Vagina (tissue), 2 donors: ENCODE measurements around the gene TANK. TPM values are rescaled to one million over a fixed set of nuclear protein-coding genes. Genes with fewer than 3 reads are reported as not detected.
"Not testable (repeated sequence)": the region's sequence is repeated elsewhere in the genome, so short reads cannot be mapped to it uniquely, and the experiment has no call there.

ENCODE experiments used
- DNase-seq, 2 donors: peaks; one replicate each; pipeline ENCODE4 v3.0.0-alpha.2; 2017; ENCODE audit errors: extremely low spot score in 2 of 2
- H3K27ac ChIP-seq: fragments of 200-600 bp; sonication (generic); one replicate; pipeline ENCODE4 v1.5.1; 2019
- H3K27me3 ChIP-seq: fragments of 200-600 bp; sonication (generic); one replicate; pipeline ENCODE4 v1.5.1; 2019
- H3K36me3 ChIP-seq, 2 donors: fragments of 200-600 bp; sonication (generic); one replicate each; pipeline ENCODE4 v1.5.1; 2017 to 2019
- H3K4me1 ChIP-seq: fragments of 200-600 bp; sonication (generic); one replicate; pipeline ENCODE4 v1.5.1; 2019
- H3K4me3 ChIP-seq, 2 donors: fragments of 200-600 bp; sonication (generic); 1 replicate in 1 of 2; 2 replicates in 1 of 2; pipeline ENCODE4 v1.5.1; 2016 to 2019
- H3K9me3 ChIP-seq: fragments of 200-600 bp; sonication (generic); one replicate; pipeline ENCODE4 v1.5.1; 2019
- POLR2A ChIP-seq, 2 donors: fragments of 450-650 bp; IDR thresholded peaks; one replicate each; pipeline ENCODE4 v1.6.1; 2017; ENCODE audit warnings: antibody characterized with exemption in 2 of 2, mild to moderate bottlenecking in 2 of 2, moderate library complexity in 2 of 2
- POLR2AphosphoS5 ChIP-seq, 2 donors: sonication (generic); formaldehyde crosslinking; IDR thresholded peaks; one replicate each; pipeline ENCODE4 v1.9.0; 2017; ENCODE audit warnings: antibody characterized with exemption in 2 of 2, mild to moderate bottlenecking in 2 of 2, low read depth in 1 of 2; ENCODE audit not compliant: insufficient read depth in 1 of 2
- intact Hi-C: fragments of 100-400 bp; cut with DNase I; formaldehyde crosslinking; loops from one replicate; pipeline ENCODE4 v1.15.1; 2023
- total RNA-seq: library from RNA; depleted of rRNA; stranded (reverse); fragments of >200 nt; gene quantifications from one replicate; pipeline ENCODE4 v1.2.3, GENCODE V29; 2016
- TF ChIP-seq, protein P1 (sequence below), 3 experiments: fragments of 450-650 bp in 2 of 3; fragments of 200-600 bp in 1 of 3; sonication (generic) in 1 of 3; IDR thresholded peaks; one replicate each; pipeline ENCODE4 v1.5.1; 2017 to 2019; ENCODE audit warnings: antibody characterized with exemption in 3 of 3, mild to moderate bottlenecking in 2 of 3, moderate library complexity in 2 of 3

TANK gene
- total RNA-seq, 1 donor from 2014 or later: 94.0 TPM

DNA sequence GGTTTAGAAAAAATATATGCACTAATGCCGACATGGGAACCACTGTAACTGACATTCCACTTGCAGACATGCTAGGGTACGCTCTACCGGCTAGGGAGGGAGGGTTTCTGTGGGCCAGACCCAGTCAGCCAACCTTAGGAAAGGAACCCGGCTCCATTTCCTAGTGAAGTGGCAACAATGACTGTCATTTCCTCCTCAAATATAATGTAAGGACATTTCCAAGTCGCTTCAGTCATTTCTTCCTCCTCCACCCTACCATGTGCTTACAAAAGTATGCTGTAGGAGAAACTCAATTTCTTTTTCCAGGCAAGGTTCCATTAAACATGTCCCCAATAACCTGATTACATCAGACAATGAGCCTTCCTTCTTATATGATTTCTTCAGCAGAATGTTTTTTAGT is 83.7 kb downstream of the TANK start:
- Histone ChIP-seq H3K4me1 (no peaks in the 10 kb centered on the region), H3K27ac (no peak overlapping the region), H3K4me3 (peak overlapping the region in 1 of 2 donors; percentile 24), H3K27me3 (no peaks in the 10 kb centered on the region), H3K9me3 (no peaks in the 10 kb centered on the region), H3K36me3 (no peaks in the 10 kb centered on the region)
- DNase-seq: no peak
- intact Hi-C loops: no loop called here
- TF ChIP-seq, protein P1, sequence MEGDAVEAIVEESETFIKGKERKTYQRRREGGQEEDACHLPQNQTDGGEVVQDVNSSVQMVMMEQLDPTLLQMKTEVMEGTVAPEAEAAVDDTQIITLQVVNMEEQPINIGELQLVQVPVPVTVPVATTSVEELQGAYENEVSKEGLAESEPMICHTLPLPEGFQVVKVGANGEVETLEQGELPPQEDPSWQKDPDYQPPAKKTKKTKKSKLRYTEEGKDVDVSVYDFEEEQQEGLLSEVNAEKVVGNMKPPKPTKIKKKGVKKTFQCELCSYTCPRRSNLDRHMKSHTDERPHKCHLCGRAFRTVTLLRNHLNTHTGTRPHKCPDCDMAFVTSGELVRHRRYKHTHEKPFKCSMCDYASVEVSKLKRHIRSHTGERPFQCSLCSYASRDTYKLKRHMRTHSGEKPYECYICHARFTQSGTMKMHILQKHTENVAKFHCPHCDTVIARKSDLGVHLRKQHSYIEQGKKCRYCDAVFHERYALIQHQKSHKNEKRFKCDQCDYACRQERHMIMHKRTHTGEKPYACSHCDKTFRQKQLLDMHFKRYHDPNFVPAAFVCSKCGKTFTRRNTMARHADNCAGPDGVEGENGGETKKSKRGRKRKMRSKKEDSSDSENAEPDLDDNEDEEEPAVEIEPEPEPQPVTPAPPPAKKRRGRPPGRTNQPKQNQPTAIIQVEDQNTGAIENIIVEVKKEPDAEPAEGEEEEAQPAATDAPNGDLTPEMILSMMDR (IDR thresholded peaks at IDR 0.05): no peak
- TF ChIP-seq POLR2A (IDR thresholded peaks at IDR 0.05) (no peak), POLR2AphosphoS5 (IDR thresholded peaks at IDR 0.05; ENCODE audit: insufficient read depth in 1 of 2, low read depth in 1 of 2) (no peak)

DNA sequence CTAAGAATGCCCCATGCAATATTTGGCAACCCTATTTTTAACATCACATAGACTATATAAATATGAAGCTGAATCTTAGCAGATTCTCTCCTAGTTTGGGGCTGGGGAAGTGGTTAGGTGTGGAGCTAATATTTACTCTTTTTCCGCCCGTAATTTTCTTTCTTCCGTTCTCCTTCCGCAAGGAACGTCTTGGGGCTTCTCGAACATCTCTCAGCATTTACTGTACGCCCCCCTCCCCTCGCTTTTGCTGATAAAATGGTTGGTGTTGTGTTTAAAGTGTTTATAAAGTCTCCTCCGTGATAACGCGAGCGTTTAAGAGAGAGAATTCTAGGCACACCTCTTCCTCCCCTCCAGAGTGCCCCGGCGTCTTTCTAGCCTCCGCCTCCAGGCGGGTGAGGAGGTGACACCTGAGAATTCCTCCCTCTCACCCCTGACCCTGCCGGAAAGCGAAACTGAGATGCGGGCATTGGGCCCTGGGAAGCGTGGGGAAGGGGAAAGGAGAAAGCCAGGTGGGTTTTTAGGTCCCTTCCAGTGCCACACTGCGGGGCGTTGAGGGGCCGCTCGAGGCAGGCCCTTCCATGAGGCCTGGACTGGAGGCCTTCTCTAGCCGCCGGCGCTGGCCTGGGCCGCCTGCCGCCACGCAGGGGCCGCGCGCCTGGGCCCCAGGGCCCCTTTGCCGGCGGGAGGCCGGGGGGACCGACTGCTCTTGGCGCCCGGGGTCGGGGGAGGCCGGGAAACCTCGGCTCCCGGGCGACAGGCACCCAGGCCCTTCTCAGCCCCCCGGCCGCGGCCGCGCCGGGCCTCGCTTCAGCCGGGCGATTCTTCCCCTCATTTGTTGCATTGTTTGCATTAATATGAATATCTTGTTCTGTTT is 84.4 kb downstream of the TANK start:
- intact Hi-C loops, H3K4me1 ChIP-seq, H3K27me3 ChIP-seq, H3K27ac ChIP-seq, H3K9me3 ChIP-seq, H3K36me3 ChIP-seq, DNase-seq: not testable (repeated sequence)
- H3K4me3 ChIP-seq: peak overlapping the region in 1 of 2 donors; percentile 24

- Histone ChIP-seq H3K4me3 (peak overlapping the region in 1 of 2 donors; percentile 24), H3K27ac (no peak overlapping the region)
- DNase-seq: no peak
These were observed 85.0 kb downstream of the TANK start for GRCh38 chr2:161245261-161245553.

DNA sequence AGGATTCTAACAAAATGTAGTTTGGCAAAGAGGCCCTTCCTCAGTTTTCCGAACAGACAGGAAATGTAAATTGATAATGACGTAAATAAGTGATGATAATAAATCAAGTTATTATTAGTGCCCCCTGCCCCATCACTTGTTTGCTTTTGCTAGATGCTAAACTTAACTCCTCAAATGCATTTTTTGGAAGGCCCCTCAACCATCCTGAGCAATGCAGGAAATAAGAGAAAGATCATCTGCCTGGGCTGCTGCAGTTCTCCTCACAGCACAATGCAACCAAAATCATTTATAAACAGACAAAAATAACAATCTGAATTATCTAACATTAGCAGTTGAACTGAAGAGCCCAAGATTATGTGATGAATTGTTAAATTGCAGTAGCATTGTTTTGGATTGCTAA is 85.4 kb downstream of the TANK start:
- Histone ChIP-seq H3K9me3 (no peaks in the 10 kb centered on the region), H3K27ac (no peak overlapping the region), H3K27me3 (no peaks in the 10 kb centered on the region), H3K4me1 (no peaks in the 10 kb centered on the region), H3K4me3 (no peak overlapping the region), H3K36me3 (no peaks in the 10 kb centered on the region)
- intact Hi-C loops: no loop called here
- no peak for DNase-seq
- TF ChIP-seq POLR2A (IDR thresholded peaks at IDR 0.05): no peak
- TF ChIP-seq, protein P1 (IDR thresholded peaks at IDR 0.05): no peak
- no peak for TF ChIP-seq POLR2AphosphoS5 (IDR thresholded peaks at IDR 0.05; ENCODE audit: insufficient read depth in 1 of 2, low read depth in 1 of 2)

More at GRCh38 chr2:161245261-161245553, 85.0 kb downstream of the TANK start:
- TF ChIP-seq POLR2A (IDR thresholded peaks at IDR 0.05) (no peak), POLR2AphosphoS5 (IDR thresholded peaks at IDR 0.05; ENCODE audit: insufficient read depth in 1 of 2, low read depth in 1 of 2) (no peak)
- TF ChIP-seq, protein P1 (IDR thresholded peaks at IDR 0.05): no peak
- intact Hi-C loops: no loop called here
- Histone ChIP-seq H3K4me1 (no peaks in the 10 kb centered on the region), H3K36me3 (no peaks in the 10 kb centered on the region), H3K27me3 (no peaks in the 10 kb centered on the region), H3K9me3 (no peaks in the 10 kb centered on the region)

- no peak overlapping the region for H3K4me3 ChIP-seq
- no peaks in the 10 kb centered on the region for H3K9me3 ChIP-seq
- TF ChIP-seq, protein P1 (IDR thresholded peaks at IDR 0.05): no peak
- TF ChIP-seq POLR2A (IDR thresholded peaks at IDR 0.05): no peak
- TF ChIP-seq POLR2AphosphoS5 (IDR thresholded peaks at IDR 0.05; ENCODE audit: insufficient read depth in 1 of 2, low read depth in 1 of 2): no peak
- H3K36me3 ChIP-seq: no peaks in the 10 kb centered on the region
- no peaks in the 10 kb centered on the region for H3K4me1 ChIP-seq
- H3K27me3 ChIP-seq: no peaks in the 10 kb centered on the region
- intact Hi-C loops: no loop called here
- no peak for DNase-seq
- H3K27ac ChIP-seq: no peak overlapping the region
These were observed 86.1 kb downstream of the TANK start for GRCh38 chr2:161246281-161246680.
